Keratinocyte (primary cell): Measurements from ENCODE around the gene ACSF3. TPM values are rescaled to one million over a fixed set of nuclear protein-coding genes. Genes with fewer than 3 reads are reported as not detected.

Source experiments
- DNase-seq: peaks from one replicate; pipeline ENCODE4 v3.0.0-alpha.2; 2011; ENCODE audit warnings: low read depth, missing footprints, low spot score
- FAIRE-seq: peaks from 2 replicates; lab custom pipeline; 2011; peaks lifted over from hg19 to GRCh38; lab: Jason Lieb, UNC
- H2AFZ ChIP-seq: 2 replicates; pipeline ENCODE4 v1.6.0; 2012; ENCODE audit warnings: low read length, control low read depth, inconsistent platforms; ENCODE audit not compliant: control insufficient read depth
- H3K27ac ChIP-seq: 2 replicates; pipeline ENCODE4 v1.5.1; 2011; ENCODE audit warnings: low read length; ENCODE audit not compliant: control insufficient read depth, insufficient read depth
- H3K27me3 ChIP-seq: 3 replicates; pipeline ENCODE4 v1.6.0; 2011; ENCODE audit warnings: low read length; ENCODE audit not compliant: control insufficient read depth, insufficient read depth; ENCODE audit errors: extremely low read depth
- H3K36me3 ChIP-seq, 2 experiments: 2 replicates in 1 of 2; 3 replicates in 1 of 2; pipeline ENCODE4 v1.5.1; 2011; ENCODE audit warnings: low read length in 2 of 2, mild to moderate bottlenecking in 1 of 2; ENCODE audit not compliant: control insufficient read depth in 2 of 2, insufficient read depth in 2 of 2; ENCODE audit errors: extremely low read depth in 1 of 2
- H3K4me1 ChIP-seq: 3 replicates; pipeline ENCODE4 v1.5.1; 2011; ENCODE audit warnings: low read length; ENCODE audit not compliant: control insufficient read depth, insufficient read depth; ENCODE audit errors: extremely low read depth
- H3K4me2 ChIP-seq: 3 replicates; pipeline ENCODE4 v1.6.0; 2011; ENCODE audit warnings: low read depth, low read length; ENCODE audit not compliant: control insufficient read depth, insufficient read depth; ENCODE audit errors: extremely low read depth
- H3K4me3 ChIP-seq, 3 experiments: fragments of 200-600 bp in 1 of 3; sonication (generic) in 1 of 3; 2 replicates in 2 of 3; 3 replicates in 1 of 3; pipeline ENCODE4 v1.5.1; 2011 to 2016; ENCODE audit warnings: low read length in 3 of 3, mild to moderate bottlenecking in 3 of 3, control low read depth in 2 of 3, inconsistent platforms in 1 of 3, low read depth in 1 of 3, mixed read lengths in 1 of 3, mixed run types in 1 of 3, moderate library complexity in 1 of 3; ENCODE audit not compliant: control insufficient read depth in 2 of 3, insufficient read depth in 2 of 3; ENCODE audit errors: extremely low read depth in 1 of 3
- H3K79me2 ChIP-seq: 2 replicates; pipeline ENCODE4 v1.6.0; 2012; ENCODE audit warnings: low read length; ENCODE audit not compliant: control insufficient read depth, insufficient read depth
- H3K9ac ChIP-seq: 3 replicates; pipeline ENCODE4 v1.6.0; 2011; ENCODE audit warnings: low read length; ENCODE audit not compliant: control insufficient read depth, insufficient read depth; ENCODE audit errors: extremely low read depth
- H3K9me1 ChIP-seq: 3 replicates; pipeline ENCODE4 v1.6.0; 2011; ENCODE audit warnings: low read length; ENCODE audit not compliant: control insufficient read depth, insufficient read depth; ENCODE audit errors: extremely low read depth
- H3K9me3 ChIP-seq: 2 replicates; pipeline ENCODE4 v1.5.1; 2012; ENCODE audit warnings: low read depth, low read length; ENCODE audit not compliant: control insufficient read depth
- H4K20me1 ChIP-seq: 3 replicates; pipeline ENCODE4 v1.6.0; 2011; ENCODE audit warnings: low read length; ENCODE audit not compliant: control insufficient read depth, insufficient read depth; ENCODE audit errors: extremely low read depth
- EZH2 ChIP-seq: IDR thresholded peaks from one replicate; pipeline ENCODE4 v1.6.1; 2012; ENCODE audit warnings: inconsistent platforms, mild to moderate bottlenecking, low read length, moderate library complexity
- dilution Hi-C: fragments of 300-500 bp; cut with MboI; formaldehyde crosslinking; loops from one replicate; pipeline ENCODE4 v1.7.0; 2020; ENCODE audit warnings: low sequenced_read_pairs; ENCODE audit not compliant: extremely low pct_ligation_motif_present
- polyA plus RNA-seq, 5 experiments: library from polyadenylated mRNA; depleted of rRNA in 3 of 5; stranded (reverse) in 3 of 5; stranded (forward) in 1 of 5; unstranded in 1 of 5; fragments of >200 nt; gene quantifications; 1 replicate in 1 of 5; 2 replicates in 3 of 5; 3 replicates in 1 of 5; pipeline versions ENCODE4 v1.2.1 to v1.2.3, GENCODE V29; 2011 to 2012; ENCODE audit warnings: missing spikeins in 2 of 5, low read depth in 1 of 5, low replicate concordance in 1 of 5
- TF ChIP-seq, protein P1 (sequence below), 3 experiments: IDR thresholded peaks in 1 of 3; conservative IDR thresholded peaks in 1 of 3; optimal IDR thresholded peaks in 1 of 3; 2 replicates in 2 of 3; 3 replicates in 1 of 3; pipeline versions ENCODE3 to v1.5.1; 2011; ENCODE audit warnings: low read length in 3 of 3, mild to moderate bottlenecking in 3 of 3, moderate library complexity in 2 of 3, control low read depth in 1 of 3, inconsistent platforms in 1 of 3; ENCODE audit not compliant: insufficient read depth in 2 of 3; ENCODE audit errors: extremely low read depth in 1 of 3

Gene ACSF3
- polyA plus RNA-seq, 1 donor (not counting 4 experiments of a cell fraction or from before 2014, with no cell fraction given): 13.4 TPM

DNA sequence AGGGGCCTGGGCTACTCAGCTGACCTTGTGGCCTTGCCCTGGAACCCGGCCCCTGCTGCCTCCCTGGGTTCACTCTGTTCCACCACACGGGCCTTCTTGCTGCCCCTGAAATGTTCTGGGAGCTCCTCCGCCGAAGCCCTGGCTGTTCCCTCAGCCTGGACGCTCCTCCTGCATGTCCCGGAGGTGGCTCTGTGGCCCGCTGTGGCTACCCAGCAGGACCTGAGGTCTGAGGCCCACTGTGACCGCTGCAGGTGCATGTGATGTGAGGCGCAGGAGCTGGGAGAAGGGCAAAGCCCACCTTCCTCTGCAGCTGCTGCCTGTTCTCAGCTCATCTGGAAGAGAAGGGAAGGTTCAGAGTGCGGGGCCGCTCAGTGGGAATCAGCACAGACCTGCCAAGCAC, 38.9 kb upstream of the ACSF3 start:
- H4K20me1 ChIP-seq: peaks cover 3% of the 10 kb centered on the region
- no peaks in the 10 kb centered on the region for H3K9me3 ChIP-seq
- no peaks in the 10 kb centered on the region for H3K79me2 ChIP-seq
- no peak overlapping the region for H3K4me3 ChIP-seq
- DNase-seq (no peak), FAIRE-seq (no peak)
- peaks cover 33% of the 10 kb centered on the region for H3K27me3 ChIP-seq
- no peak overlapping the region for H3K27ac ChIP-seq
- H3K9me1 ChIP-seq: no peaks in the 10 kb centered on the region
- H3K4me2 ChIP-seq: no peak overlapping the region
- peaks cover 8% of the 10 kb centered on the region for H3K4me1 ChIP-seq
- H3K36me3 ChIP-seq: no peaks in the 10 kb centered on the region
- TF ChIP-seq, protein P1, sequence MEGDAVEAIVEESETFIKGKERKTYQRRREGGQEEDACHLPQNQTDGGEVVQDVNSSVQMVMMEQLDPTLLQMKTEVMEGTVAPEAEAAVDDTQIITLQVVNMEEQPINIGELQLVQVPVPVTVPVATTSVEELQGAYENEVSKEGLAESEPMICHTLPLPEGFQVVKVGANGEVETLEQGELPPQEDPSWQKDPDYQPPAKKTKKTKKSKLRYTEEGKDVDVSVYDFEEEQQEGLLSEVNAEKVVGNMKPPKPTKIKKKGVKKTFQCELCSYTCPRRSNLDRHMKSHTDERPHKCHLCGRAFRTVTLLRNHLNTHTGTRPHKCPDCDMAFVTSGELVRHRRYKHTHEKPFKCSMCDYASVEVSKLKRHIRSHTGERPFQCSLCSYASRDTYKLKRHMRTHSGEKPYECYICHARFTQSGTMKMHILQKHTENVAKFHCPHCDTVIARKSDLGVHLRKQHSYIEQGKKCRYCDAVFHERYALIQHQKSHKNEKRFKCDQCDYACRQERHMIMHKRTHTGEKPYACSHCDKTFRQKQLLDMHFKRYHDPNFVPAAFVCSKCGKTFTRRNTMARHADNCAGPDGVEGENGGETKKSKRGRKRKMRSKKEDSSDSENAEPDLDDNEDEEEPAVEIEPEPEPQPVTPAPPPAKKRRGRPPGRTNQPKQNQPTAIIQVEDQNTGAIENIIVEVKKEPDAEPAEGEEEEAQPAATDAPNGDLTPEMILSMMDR (optimal IDR thresholded peaks at IDR 0.05 in 1 of 3, IDR thresholded peaks at IDR 0.05 in 1 of 3, conservative IDR thresholded peaks at IDR 0.05 in 1 of 3; ENCODE audit: extremely low read depth in 1 of 3, insufficient read depth in 2 of 3, low read length in 3 of 3): no peak
- TF ChIP-seq EZH2: no peak
- dilution Hi-C loops: no loop called here
- no peak overlapping the region for H2AFZ ChIP-seq
- no peak overlapping the region for H3K9ac ChIP-seq

DNA sequence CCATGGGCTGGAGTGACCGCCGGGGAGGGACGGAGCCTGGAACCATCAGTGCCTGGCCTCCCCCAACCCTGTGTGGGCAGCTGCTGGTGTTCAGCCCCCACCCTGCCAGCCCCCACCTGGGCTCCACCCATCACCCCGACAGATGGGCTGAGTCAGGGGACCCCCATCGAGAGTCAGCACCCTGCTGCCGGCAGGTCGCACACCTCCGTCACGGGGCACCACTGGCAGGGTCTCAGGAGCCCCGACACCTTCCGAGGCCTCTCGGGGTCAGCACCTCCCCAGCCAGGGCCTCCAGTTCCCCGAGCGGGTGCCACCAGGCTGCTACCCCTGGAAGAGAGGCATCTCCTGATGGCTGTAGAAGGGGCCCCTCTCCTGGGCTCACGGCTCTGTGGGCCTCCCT, 38.3 kb upstream of the ACSF3 start:
- dilution Hi-C loops: no loop called here
- H3K9me1 ChIP-seq: no peaks in the 10 kb centered on the region
- no peak overlapping the region for H3K4me3 ChIP-seq
- no peak overlapping the region for H3K4me2 ChIP-seq
- peaks cover 28% of the 10 kb centered on the region for H3K27me3 ChIP-seq
- TF ChIP-seq, protein P1 (optimal IDR thresholded peaks at IDR 0.05 in 1 of 3, IDR thresholded peaks at IDR 0.05 in 1 of 3, conservative IDR thresholded peaks at IDR 0.05 in 1 of 3; ENCODE audit: extremely low read depth in 1 of 3, insufficient read depth in 2 of 3, low read length in 3 of 3): no peak
- no peak for TF ChIP-seq EZH2
- no peaks in the 10 kb centered on the region for H3K79me2 ChIP-seq
- H4K20me1 ChIP-seq: peaks cover 3% of the 10 kb centered on the region
- no peak overlapping the region for H2AFZ ChIP-seq
- H3K4me1 ChIP-seq: peaks cover 8% of the 10 kb centered on the region
- DNase-seq: no peak
- H3K9me3 ChIP-seq: no peaks in the 10 kb centered on the region
- FAIRE-seq: no peak
- no peak overlapping the region for H3K9ac ChIP-seq
- no peaks in the 10 kb centered on the region for H3K36me3 ChIP-seq
- H3K27ac ChIP-seq: no peak overlapping the region
